ENCODE measurements around the gene HOXA4. TPM values are rescaled to one million over a fixed set of nuclear protein-coding genes. Genes with fewer than 3 reads are reported as not detected.

Gene HOXA4
- total RNA-seq, 1 experiment from 2014 or later, result not detected

DNA sequence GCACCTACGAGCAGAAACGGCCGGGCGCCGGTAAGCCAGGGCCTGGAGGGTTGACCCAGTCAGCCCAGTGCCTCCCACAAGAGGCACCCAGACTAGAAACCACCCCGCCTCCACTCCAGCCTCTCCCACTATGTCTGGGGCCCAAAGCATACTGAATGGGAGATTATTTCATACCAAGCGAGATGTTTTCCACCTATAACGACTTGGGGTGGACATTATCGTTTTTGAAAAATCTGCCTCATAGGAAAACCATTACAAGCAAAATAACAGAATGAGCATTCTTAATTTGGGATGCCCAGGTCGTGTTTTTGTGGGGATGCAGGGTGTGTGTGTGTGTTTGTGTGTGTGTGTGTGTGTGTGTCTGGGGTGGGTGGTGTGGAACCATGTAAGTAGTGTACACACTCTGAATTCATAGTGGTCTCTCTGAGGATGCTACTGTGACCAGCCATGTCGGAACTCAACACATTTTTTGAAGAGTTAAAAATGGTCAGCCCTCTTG lies 15.4 kb upstream of the HOXA4 start (continued):
- no peak for TF ChIP-seq EMX1 (CRISPR knock-in tag; IDR thresholded peaks at IDR 0.05)
- TF ChIP-seq ZNF423 (CRISPR knock-in tag; IDR thresholded peaks at IDR 0.05), result no peak
- TF ChIP-seq, protein P1, sequence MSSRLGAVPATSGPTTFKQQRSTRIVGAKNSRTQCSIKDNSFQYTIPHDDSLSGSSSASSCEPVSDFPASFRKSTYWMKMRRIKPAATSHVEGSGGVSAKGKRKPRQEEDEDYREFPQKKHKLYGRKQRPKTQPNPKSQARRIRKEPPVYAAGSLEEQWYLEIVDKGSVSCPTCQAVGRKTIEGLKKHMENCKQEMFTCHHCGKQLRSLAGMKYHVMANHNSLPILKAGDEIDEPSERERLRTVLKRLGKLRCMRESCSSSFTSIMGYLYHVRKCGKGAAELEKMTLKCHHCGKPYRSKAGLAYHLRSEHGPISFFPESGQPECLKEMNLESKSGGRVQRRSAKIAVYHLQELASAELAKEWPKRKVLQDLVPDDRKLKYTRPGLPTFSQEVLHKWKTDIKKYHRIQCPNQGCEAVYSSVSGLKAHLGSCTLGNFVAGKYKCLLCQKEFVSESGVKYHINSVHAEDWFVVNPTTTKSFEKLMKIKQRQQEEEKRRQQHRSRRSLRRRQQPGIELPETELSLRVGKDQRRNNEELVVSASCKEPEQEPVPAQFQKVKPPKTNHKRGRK (CRISPR knock-in tag; IDR thresholded peaks at IDR 0.05; ENCODE audit: borderline replicate concordance), result no peak
- TF ChIP-seq ATF2 (CRISPR knock-in tag; IDR thresholded peaks at IDR 0.05; ENCODE audit: borderline replicate concordance, low read depth), result no peak
- TF ChIP-seq TEAD1 (CRISPR knock-in tag; IDR thresholded peaks at IDR 0.05), result no peak
- no peak for TF ChIP-seq HMGA2 (CRISPR knock-in tag; IDR thresholded peaks at IDR 0.05)

GRCh38 chr7:27145165-27145913 lies 14.8 kb upstream of the HOXA4 start:
- CTCF ChIA-PET, result interaction anchor here (1.2 to 2.5 kb wide), 7 partner anchors 14 to 768 kb away, joined by 3 to 7 read pairs (median 5); no protein-coding TSS in a partner anchor
- Mint-ChIP-seq H3K9me3 (no peaks in the 10 kb centered on the region), H3K27me3 (ENCODE audit: low read depth) (peaks cover 100% of the 10 kb centered on the region), H3K36me3 (no peaks in the 10 kb centered on the region), H3K27ac (no peak overlapping the region), H3K4me3 (0 out of 2 replicates have a peak overlapping the region, but pooled peaks have one; percentile 20), H3K4me1 (peaks cover 24% of the 10 kb centered on the region)
- ATAC-seq, result no peak
- peak; percentile 20 for DNase-seq (ENCODE audit: low spot score)
- POLR2A ChIA-PET, result no interaction called here
- TF ChIP-seq FOXJ3 (CRISPR knock-in tag; IDR thresholded peaks at IDR 0.05; ENCODE audit: borderline replicate concordance) (no peak), HMGXB4 (CRISPR knock-in tag; IDR thresholded peaks at IDR 0.05) (no peak), RORB (CRISPR knock-in tag; IDR thresholded peaks at IDR 0.05) (no peak), ETV6 (CRISPR knock-in tag; IDR thresholded peaks at IDR 0.05) (no peak), NR3C1 (CRISPR knock-in tag; conservative IDR thresholded peaks at IDR 0.05; ENCODE audit: low read depth) (no peak), PREB (CRISPR knock-in tag; IDR thresholded peaks at IDR 0.05; ENCODE audit: borderline replicate concordance) (no peak), ZBTB21 (CRISPR knock-in tag; IDR thresholded peaks at IDR 0.05; ENCODE audit: borderline replicate concordance) (no peak), ARID4B (CRISPR knock-in tag; IDR thresholded peaks at IDR 0.05; ENCODE audit: borderline replicate concordance) (no peak), MAX (CRISPR knock-in tag; IDR thresholded peaks at IDR 0.05) (no peak)
- TF ChIP-seq, protein P2, sequence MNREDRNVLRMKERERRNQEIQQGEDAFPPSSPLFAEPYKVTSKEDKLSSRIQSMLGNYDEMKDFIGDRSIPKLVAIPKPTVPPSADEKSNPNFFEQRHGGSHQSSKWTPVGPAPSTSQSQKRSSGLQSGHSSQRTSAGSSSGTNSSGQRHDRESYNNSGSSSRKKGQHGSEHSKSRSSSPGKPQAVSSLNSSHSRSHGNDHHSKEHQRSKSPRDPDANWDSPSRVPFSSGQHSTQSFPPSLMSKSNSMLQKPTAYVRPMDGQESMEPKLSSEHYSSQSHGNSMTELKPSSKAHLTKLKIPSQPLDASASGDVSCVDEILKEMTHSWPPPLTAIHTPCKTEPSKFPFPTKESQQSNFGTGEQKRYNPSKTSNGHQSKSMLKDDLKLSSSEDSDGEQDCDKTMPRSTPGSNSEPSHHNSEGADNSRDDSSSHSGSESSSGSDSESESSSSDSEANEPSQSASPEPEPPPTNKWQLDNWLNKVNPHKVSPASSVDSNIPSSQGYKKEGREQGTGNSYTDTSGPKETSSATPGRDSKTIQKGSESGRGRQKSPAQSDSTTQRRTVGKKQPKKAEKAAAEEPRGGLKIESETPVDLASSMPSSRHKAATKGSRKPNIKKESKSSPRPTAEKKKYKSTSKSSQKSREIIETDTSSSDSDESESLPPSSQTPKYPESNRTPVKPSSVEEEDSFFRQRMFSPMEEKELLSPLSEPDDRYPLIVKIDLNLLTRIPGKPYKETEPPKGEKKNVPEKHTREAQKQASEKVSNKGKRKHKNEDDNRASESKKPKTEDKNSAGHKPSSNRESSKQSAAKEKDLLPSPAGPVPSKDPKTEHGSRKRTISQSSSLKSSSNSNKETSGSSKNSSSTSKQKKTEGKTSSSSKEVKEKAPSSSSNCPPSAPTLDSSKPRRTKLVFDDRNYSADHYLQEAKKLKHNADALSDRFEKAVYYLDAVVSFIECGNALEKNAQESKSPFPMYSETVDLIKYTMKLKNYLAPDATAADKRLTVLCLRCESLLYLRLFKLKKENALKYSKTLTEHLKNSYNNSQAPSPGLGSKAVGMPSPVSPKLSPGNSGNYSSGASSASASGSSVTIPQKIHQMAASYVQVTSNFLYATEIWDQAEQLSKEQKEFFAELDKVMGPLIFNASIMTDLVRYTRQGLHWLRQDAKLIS (CRISPR knock-in tag; IDR thresholded peaks at IDR 0.05; ENCODE audit: borderline replicate concordance), result no peak
- TF ChIP-seq, protein P1 (CRISPR knock-in tag; IDR thresholded peaks at IDR 0.05; ENCODE audit: borderline replicate concordance), result no peak

All from WTC11 (cell line).